ENCODE data around the gene COPZ1.
A peak's percentile ranks its signal among the peaks of the same experiment; 100 is the strongest.
"Not testable (repeated sequence)": the region's sequence is repeated elsewhere in the genome, so short reads cannot be mapped to it uniquely, and the experiment has no call there.

COPZ1 gene

DNA sequence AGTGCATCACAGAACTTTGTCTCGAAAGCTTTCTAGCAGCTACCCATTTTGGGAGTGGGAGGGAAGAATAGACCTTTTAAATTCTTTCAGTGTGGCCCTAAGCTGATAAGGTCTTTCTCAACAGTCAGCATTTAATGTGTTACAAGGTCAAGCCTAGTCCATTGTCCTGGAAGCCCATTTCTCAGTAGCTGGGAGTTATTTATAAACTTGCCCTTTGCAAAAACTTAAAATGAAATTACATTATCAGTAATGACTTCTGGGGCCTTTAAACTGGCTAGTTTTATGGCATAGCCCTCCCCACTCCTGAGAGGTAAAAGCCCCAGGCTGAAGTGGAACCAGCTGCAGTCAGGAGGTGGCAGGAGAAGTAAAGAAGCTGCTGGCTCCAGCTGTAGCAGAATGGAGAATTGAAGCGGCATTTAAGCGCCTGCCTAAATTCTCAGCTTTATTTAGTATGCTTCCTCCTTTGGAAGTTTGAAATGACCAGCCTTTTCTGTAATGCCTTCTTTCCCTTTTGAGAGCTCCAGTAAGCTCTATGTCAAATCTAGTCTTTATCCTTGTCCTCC, 12.4 kb downstream of the COPZ1 start:
- no peak for DNase-seq

DNA sequence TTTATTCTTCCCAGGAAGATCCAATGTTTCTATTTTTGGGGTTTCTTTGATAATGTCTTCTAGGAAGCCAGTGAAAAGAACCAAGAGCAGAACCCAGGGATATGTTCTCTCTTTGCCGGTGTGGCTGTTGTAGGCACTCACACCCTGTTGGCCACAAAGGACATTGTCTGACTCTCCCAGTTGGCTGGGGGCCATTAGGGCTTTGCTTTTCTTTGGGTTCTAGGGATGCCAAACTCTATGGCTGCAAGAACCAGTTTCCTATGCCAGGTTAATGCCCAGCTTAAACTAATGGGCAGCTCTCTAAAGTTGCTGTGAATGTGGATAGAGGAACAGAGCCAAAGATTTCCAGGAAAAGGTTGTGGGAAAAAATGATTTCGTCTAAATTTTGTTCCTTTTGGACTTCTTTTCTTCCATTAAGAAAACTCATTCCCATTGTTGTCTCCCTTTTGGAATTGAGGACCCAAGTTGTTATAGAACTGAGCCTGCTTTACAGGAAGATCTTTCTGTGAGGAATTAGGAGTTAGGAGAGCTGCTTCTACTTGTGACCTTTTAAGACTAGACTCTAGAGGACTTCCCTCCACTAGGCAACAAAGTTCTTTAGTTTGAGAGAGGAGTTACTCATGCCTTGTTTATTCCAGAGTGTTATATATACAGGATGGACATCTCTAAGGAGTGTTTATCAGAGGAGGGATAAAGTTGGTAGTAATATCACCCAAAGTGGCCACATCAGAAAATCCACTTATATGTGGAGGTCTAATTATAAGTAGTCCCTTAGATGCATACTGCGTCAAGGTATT, 13.1 kb downstream of the COPZ1 start:
- DNase-seq: no peak

DNA sequence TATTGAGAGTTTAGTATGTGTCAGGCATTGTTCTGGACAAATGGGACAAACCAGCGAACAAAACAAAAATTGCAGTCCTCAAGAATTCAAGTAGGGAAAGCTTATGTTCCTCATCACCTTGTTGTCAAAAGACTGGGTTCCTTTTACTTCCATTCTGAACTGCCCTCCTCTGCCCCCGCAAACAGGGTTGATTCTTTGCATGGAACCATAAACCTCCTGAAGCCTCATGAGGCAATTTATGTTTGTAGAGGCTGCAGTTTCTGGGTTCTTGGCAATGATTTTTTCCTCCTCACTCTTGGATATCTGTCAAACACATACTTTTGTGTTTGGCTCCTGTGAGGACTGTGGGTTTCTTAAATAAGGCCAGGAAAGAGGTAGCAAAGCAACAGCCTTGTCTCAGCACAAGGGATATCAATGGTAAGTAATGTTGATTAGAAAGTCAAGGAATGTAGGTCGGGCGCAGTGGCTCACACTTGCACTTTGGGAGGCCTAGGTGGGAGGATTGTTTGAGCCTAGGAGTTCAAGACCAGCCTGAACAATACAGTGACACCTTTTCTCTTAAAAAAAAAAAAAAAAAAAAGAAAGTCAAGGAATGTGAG, 13.9 kb downstream of the COPZ1 start:
- no peak for DNase-seq

DNA sequence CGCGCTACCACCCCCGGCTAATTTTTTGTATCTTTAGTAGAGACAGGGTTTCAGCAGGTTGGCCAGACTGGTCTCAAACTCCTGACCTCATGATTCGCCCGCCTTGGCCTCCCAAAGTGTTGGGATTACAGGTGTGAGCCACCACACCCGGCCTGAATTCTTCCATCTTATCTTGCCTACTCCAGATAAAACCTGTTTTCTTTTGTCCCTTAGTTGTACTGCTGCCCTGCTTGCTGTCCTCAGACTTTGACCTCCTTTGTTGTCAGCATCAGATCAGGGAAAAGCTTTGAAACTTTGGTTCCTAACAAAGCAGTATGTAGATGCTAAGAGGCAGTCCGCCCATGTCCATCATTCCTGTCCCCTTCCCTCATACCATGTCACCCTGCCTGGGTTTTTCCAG, 15.9 kb downstream of the COPZ1 start:
- no peak for DNase-seq

DNA sequence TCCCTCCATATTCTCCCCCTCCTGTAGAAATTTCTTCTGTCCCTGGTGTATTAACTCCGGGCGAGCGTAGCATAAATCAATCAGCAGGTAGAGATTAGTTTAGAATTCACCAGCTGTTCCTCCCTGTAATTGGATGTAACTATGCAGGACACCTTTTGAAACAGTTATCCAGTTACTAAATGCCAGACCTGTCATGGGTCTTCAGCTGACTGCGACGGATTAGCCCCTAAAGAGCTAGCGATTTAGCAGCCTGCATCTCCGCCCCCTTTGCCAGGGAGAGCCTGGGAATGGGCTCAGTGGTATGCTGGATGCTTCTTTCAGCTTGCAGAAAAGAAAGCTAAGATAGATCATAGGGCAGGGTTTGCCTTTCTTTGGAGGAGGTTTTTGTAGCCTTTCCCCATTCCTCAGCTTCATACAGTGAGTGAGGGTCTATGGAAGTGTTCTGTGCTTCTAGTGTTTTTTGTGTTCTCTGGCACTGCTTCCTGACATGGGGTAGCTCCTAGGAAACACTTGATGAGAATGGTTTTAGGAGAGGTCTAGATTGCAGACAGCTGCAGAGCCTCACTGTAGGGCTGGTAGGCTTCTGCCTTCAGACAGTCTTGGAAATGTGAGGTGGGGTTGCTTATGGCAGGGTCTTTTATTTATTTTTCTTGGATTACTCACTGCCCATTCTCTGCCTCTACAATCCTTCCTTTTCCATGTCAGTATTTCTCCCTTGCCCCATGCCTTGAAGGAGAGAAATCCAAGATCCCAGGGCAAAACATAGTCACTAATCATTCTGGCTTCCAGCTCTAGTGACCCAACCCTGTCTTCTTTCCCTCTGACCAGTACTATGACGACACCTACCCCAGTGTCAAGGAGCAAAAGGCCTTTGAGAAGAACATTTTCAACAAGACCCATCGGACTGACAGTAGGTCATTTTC, 16.7 kb downstream of the COPZ1 start:
- no peak for DNase-seq

DNA sequence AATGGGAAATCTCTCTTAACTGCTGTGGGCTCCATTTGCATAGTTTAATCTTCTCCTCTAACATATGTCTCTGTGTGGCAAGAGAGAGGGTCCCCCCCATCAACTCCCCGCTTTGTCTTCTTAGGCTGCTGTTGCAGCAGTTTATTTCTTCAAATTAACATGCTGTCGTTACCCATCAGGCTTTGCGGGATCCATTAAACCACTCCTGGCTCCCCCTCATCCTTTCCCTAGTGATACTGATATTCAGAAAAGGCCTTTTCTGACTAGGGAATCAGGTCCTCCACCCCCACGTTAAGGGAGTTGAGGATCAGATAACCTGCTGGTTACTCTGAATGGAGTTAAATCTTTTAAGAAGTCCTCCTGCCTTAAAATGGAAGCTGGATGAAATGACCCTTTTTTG, 24.1 kb downstream of the COPZ1 start:
- no peak for DNase-seq

DNA sequence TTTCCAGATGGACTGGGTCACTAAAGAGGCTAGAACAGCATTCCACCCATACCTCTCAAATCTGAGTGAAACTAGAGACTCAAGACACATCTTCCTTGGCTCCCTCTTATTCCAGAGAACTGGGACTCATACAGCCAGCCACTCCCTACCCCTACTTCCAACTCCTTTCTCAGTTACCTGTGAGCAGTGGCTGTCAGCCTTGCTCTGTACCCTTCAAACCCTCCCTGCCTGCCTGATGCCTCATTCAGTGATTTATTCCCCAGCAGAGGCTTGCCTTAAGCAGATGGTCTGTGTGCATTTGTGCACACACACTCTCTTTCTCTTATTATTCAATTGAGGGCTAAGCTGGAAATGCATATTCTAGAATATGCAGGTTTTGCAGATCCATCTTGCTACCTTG, 24.7 kb downstream of the COPZ1 start:
- no peak for DNase-seq

DNA sequence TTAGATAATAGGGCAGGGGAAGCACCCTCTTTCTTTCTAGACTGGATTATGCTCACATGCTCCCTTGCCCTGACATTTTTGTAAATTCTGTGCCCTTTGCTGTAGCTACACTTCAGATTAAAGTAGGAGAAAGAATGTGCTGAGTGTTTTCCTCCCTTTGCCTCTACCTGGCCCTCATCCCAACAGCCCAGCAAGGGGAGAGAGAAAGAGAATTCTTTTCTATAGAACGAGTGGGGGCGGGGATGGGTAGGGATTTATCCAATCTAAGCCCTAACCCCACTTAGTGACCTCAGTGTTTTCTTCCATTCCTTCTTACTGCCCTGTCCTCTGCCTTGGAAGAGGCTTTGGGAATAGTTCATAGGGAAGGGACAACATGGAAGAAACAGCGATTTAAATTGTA, 25.8 kb downstream of the COPZ1 start:
- DNase-seq: no peak

DNA sequence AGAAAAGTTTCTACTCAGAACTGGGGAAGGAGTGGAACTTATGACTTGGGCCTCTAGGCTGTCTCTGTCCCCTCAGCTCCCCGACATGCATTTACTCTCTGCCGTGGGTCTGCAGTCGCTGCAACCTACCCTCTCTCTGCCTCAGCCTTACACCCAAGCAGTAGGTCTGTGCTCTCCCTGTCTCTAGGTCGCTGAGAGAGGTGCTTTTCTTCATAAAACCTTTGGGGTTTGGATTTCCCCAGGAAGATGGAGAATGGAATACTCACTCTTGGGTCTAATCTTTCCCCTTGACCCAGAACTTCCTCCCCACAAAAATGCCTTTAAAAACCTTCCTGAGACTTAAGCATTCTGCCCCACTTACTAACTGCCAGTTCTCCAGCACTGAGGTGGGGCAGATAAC, 26.4 kb downstream of the COPZ1 start:
- DNase-seq: no peak

DNA sequence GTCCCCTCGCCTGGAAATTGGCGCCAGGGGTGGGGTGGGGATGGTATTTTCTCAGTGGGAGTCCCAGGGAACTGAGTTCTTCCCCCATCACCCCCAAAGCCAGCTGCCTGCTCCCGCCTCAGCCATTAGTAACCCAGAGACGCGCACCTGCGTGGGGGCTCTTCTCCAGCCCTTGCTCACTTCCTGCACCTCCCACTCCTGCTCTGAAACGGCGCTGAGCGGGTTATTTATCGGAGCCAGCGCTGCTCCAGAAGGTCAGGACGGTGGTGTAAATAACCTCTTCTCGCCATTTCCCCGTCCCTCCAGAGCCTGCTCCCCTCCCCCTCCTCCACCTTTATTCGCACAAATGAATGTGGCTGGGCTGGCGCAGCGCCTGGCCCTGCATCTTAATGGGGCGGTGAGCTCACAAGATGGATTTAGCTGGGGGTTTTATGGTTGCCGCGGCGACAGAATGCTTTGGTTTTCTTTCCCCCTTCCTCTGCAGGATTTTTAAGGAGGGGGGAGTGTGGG, 27.1 kb downstream of the COPZ1 start:
- peak; percentile 42 to 53 for DNase-seq

DNA sequence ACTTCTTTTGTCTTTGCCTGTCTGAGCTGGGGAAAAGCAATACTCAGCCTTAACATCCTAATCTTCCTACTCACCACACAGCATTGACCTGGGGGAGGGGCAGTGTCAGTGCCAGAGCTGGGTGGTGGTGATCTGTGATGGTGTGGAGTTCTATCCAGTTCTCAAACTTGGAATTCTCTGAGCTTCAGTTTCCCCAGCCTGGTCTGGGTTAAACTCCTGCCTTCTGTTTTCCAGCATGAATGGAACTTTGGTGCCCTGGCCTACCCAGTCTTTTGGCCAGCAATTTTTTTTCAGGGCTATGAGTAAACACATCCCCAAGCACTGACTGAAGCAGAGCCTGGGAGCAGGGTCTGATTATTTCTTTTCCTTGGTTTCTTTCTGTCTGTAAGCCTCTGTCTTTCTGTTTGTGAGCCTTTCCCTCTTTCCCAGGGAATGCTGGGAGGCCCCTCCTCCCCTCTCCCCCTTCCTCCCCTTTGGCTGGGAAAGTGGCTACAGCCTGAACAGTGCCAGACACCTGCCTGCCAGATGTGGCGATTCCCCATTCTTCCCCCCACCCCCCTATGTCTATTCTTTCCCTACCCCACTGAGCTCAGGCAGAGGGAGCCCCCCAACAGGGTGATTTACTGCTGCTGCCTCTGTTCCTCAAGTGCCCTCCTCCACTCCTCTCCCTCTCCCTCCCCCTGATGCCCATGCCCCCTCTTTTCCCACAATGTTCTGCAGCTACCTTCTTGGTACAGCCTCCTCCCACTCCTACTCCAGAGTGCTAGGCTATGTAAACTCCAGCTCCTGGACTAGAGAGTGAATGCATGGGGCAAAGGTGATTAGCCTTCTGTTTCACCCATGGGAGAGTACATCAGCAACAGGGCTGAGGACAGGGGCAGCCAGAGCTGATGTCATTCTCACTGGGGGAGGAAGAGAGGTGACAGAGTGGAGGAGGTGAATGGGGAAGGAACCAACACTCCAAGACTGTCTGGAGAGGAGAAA, 28.3 kb downstream of the COPZ1 start:
- no peak for DNase-seq

DNA sequence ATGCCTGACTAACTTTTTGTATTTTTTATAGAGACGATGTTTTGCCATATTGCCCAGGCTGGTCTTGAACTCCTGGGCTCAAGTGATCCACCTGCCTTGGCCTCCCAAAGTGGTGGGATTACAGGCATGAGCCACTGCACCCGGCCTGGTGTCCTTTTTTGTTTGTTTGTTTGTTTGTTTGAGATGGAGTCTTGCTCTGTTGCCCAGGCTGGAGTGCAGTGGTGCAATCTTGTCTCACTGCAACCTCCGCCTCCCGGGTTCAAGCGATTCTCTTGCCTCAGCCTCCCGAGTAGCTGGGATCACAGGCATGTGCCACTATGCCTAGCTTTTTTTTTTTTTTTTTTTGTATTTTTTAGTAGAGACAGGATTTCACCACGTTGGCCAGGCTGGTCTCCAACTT, 29.3 kb downstream of the COPZ1 start:
- not testable (repeated sequence) for DNase-seq

DNA sequence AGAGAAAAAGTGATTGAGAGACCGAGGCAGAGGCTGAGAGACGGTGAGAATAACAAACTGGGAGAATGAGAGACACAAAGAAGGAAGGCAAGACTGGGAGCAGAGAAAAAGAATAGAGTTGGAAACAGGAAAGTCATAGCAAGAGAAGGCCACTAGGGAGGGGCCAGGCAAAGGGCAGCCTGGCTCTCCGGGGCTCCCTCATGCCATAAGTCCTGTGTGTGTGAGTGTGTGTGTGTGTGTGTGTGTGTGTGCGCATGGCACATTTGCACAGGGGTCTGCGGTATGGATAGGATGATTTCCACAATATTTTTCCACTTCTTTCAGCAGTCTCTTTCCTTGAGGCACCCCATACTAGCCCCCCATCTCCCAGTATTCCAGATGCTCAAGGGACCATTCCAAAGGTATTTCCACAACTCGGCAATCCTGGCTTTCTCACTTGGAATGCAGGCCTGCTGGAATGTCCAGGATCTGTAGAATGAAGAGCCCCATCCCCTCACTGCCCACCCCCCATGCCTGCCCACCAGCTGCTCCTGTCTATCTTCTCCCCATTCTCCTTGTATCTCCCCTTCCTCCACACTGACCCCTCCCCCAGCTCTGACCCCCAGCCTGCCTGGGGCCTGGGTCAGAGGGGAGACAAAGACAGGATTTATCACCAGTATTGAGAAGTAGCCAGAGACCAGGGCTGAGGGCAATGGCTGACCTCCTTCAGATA, 30.3 kb downstream of the COPZ1 start:
- no peak for DNase-seq

DNA sequence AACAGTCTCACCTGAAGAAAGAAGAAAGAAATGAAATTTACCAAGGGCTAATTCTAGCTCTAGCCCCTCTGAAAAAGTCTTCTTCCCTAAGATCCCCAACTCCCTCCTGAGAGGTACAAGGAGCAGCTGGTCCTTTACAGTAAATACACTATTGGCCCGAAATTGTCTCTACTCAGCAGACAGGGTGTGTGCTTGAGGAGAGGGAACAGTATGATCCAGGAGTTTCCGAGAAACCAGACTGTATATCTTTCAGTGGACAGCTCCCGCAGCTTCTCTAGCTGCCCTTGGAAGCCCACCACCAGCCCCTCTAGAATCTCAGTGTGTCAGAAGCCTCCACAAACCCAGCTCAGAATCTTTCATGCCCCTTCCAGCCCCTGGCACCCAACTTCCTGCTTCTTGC, 31.3 kb downstream of the COPZ1 start:
- no peak for DNase-seq

DNA sequence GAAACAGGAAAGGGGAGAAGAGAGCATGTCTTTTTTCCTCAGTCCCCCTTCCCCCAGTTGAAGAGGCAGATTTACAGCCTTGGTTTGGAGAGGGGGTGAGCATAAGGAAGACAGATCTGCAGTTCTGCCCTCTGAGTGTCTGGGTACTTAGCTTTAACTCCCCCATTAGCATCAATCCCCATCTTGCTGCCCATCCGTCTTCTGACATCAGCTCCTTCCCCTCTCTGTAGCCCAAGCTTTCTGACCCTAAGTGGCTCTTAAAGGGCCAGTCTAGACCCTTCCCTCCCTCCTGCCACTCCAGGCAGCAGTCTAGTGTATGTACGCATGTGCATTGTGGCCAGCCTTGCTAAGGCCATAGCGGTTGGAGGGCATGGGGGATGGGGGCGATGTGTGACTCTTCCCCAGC, 32.0 kb downstream of the COPZ1 start:
- DNase-seq: no peak

DNA sequence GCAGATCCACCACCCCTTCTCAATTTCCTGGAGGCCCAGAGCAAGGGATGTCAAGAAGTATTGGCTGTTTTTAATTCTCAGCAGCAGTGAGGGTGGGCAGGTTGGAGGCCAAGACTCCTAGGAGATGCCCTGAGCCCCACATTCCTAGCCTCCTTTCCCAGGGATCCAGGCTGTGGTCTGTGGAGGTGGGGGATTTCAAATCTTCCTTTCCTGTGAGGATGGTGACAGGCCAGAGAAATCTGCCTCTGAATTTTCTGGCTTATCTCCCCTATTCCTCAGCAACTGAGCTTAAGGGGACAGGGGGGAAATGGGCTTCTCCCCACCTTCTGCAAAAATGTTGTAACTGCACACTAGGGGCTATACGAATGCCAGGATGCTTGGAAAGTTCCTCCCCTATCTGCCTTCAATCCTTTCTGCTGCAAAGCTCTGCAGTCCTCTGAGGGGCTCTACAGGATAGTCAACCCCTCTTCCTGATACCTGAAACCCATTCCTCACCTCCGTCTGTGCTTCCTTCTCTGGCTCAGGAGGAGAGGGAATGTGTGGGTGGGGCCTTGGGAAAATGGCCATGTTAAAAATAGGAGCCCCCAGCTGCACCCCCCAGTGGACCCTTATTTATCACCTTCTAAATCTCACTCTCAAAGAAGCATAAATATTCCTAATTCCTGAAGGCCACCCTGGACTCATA, 32.7 kb downstream of the COPZ1 start:
- DNase-seq: no peak

DNA sequence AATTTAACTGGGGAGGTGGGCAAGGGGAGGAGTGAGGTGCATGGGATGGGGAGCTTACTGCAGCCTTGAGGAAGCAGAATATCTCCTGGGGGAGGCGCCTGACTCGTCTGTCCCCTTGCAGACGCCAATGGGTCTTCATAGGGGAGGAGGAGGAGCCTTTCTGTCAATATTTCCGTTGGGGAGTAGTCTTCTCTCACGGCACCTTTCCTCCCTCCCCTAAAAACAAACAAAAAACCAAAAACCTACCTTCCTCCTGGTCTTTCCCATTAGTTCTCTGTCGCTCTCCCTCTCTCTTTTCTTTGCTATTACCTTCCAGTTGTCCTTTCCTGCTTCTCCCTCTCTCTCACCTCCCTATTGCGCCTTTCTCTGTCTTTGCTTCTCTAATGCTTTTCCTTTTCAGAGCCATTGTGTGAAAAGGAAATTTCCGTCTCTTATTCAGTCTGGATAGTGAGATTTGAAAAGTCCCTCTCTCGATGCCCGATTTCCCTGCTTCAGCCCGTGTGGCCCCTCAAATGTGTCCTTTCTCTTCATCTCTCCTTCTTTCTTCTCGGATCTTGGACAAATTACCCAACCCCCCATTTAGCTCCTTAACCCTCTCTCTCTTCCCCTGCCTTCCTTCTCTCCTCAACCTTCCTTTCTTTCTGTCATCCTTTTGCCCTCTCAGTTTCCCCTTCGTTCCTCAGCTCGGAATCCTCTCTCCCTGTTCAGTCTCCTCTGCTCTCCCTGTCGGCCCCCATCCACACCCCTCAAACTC, 33.4 kb downstream of the COPZ1 start:
- peak; percentile 48 to 54 for DNase-seq

DNA sequence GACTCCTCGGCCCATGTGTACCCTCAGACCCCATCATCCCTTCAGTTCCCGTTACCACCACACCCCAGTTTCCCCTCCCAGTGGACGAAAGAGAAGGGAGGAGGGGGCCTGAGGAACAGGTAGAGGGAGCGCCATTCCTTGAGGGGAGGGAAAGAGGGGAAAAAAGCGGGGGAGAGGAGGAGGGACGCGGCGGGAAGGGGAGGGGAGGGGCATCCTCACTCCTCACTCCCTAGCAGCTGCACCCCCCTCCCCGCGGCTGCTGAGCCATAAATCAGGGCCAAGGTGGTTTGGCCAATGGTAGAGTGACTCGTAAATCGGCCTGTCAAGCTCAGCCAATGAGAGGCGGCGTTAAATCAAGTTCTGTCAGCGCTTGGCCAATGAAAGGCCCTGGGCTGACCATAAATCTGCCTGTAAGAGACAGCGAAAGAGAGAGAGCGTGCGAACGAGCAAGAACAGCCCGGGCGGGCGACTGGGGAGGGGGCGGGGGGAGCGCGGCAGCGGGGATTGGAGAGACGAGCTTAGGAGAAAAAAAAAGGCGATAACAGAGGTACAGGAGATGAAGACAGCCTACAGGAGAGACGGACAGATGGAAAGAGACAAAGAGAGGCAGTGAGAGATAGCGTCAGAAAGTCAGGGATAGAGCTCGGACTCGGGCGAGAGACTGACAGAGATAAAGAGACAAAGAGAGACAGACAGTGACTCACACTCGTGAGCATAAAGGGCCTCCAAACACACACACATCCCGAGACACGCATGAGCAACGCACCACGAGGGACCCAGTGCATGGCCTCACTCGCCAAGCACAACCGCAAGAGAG, 34.2 kb downstream of the COPZ1 start:
- DNase-seq: peak; percentile 88 to 92
